ENCODE data around the gene GLDN. TPM values are rescaled to one million over a fixed set of nuclear protein-coding genes. Genes with fewer than 3 reads are reported as not detected.
"Not testable (repeated sequence)": the region's sequence is repeated elsewhere in the genome, so short reads cannot be mapped to it uniquely, and the experiment has no call there.

Gene GLDN
- total and polyA plus RNA-seq, 2 of the 4 experiments (the other 2 are of a cell fraction): under 0.01 TPM; not detected in 1

DNA sequence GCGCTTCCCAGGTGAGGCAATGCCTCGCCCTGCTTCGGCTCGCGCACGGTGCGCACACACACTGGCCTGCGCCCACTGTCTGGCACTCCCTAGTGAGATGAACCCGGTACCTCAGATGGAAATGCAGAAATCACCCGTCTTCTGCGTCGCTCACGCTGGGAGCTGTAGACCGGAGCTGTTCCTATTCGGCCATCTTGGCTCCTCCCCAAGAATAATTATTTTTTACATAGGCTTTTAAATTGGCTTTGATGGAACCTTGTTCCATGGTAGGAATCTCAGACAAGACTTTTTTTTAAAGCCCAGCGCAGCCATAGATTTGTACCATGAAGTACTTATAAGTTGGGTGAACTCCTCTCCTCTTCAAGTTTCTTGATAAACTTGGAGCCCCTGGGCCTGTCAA, 81.6 kb downstream of the GLDN start:
- H4K20me1 ChIP-seq (ENCODE audit: insufficient read depth, low read length); H3K27ac ChIP-seq (ENCODE audit: insufficient read depth, low read length); H3K23ac ChIP-seq (ENCODE audit: low read depth, low read length); H2BK15ac ChIP-seq (ENCODE audit: low read depth, low read length); H4K8ac ChIP-seq (ENCODE audit: low read depth in 2 of 2, low read length in 2 of 2); H3K36me3 ChIP-seq (ENCODE audit: control insufficient read depth, insufficient read depth, low read length); H3K14ac ChIP-seq (replicated peaks; ENCODE audit: low read depth, low read length); dilution Hi-C loops (cut with HindIII; ENCODE audit: low sequenced_read_pairs, unreplicated experiment); H3K9me3 ChIP-seq (ENCODE audit: control insufficient read depth, insufficient read depth, low read length); H3K4me1 ChIP-seq (ENCODE audit: control insufficient read depth, insufficient read depth, low read length); H2BK5ac ChIP-seq (ENCODE audit: low read depth, low read length, poor library complexity, severe bottlenecking); H3K9me1 ChIP-seq (ENCODE audit: insufficient read depth, low read length); H3K4me3 ChIP-seq (ENCODE audit: insufficient read depth, low read depth, low read length); H2AK9ac ChIP-seq (replicated peaks; ENCODE audit: low read depth, low read length, poor library complexity); H3K18ac ChIP-seq (ENCODE audit: low read depth, low read length); H3K27me3 ChIP-seq (ENCODE audit: control insufficient read depth, insufficient read depth, low read length); H2AK5ac ChIP-seq (ENCODE audit: low read depth, low read length); H3K79me1 ChIP-seq (ENCODE audit: low read depth in 1 of 2, low read length in 2 of 2); BruUV-seq (replicated peaks); H4K5ac ChIP-seq (ENCODE audit: low read depth, low read length); ATAC-seq (ENCODE audit: low read depth); CTCF ChIA-PET; intact Hi-C loops (cut with micrococcal nuclease); in situ Hi-C loops (cut with MboI; ENCODE audit: low sequenced_read_pairs); H3K9ac ChIP-seq (ENCODE audit: low read depth, low read length); POLR2A ChIA-PET (ENCODE audit: unreplicated experiment); DNase-seq; H4K91ac ChIP-seq (ENCODE audit: insufficient read depth, low read depth, low read length); H3K56ac ChIP-seq (ENCODE audit: extremely low read depth, insufficient read depth, low read length); H3K4me2 ChIP-seq (ENCODE audit: low read depth, low read length); H3K4ac ChIP-seq (ENCODE audit: low read depth, low read length); H2BK120ac ChIP-seq (ENCODE audit: low read depth, low read length); H2AFZ ChIP-seq (replicated peaks; ENCODE audit: low read length, poor library complexity); H2BK20ac ChIP-seq (ENCODE audit: low read depth, low read length): not testable (repeated sequence)
- no CpG with 5 or more reads among the region's 16 CpGs for WGBS, 2 experiments (ENCODE audit: extremely low coverage in 2 of 2, insufficient read length in 1 of 2)
